CD4-positive, alpha-beta T cell treated with Interleukin-4 for 1 hour (primary cell): ENCODE results near the gene HDGF.
A peak's percentile ranks its signal among the peaks of the same experiment; 100 is the strongest.

Experiments used
- DNase-seq, 2 donors: peaks; one replicate each; pipeline ENCODE4 v3.0.0-alpha.2; 2020 to 2022

Gene HDGF

DNA sequence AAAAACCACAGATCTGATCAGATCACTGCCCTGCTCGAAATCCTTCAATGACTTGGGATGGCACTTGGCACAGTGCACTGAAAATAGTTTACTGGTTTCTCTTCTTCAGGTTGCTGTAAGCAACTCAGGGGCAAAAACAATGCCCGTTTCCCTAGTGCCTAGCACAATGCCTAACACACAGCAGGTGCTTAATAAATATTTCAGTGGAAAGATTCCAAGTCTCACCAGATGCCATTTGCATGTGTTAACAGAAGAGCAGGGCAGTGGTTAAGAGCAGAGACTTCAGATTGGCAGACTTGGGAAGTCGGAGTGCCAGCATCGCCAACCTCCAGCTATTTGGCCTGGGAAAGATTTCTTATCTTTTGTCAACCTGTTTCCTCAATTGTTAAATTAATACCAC, 34.1 kb downstream of the HDGF start:
- no peak for DNase-seq

DNA sequence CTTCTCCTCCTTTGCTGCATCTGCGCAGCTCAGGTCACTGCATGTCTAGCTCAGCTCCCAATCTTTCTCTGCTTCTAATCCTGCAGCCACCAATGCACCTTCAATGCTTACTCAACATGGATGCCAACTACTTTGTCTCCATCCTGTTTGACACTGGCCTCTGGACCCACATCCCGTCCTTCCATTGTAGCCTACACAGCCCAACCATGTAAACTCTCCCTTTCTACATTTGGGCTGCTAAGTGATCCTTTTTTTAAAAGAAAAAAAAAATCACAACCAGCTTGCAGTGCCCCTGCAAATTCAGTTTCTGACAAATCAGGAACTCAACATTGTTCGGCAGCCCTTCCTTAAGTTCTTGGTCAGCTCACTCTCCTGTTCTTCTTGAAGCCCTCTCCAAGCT, 36.6 kb downstream of the HDGF start:
- DNase-seq, result no peak

DNA sequence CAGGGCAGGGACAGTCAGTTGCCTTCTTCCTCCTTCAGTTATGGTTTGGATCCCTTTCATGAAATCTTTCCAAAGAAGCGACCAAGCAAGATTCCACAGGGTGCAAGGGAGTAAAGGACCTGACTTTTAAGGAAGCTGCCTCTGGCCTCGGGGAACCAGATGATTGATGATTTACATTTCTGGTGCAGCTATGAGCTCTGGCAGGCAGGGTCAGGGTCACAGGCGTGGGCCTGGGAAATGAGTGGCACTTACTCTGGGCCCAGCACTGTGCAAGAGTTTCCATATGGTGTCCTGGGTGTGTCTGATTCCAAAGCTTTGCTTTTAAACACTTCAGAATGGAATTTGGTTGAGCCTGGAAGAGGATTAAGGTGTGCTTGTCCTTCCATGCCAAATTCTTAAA, 38.8 kb downstream of the HDGF start:
- DNase-seq, result no peak

DNA sequence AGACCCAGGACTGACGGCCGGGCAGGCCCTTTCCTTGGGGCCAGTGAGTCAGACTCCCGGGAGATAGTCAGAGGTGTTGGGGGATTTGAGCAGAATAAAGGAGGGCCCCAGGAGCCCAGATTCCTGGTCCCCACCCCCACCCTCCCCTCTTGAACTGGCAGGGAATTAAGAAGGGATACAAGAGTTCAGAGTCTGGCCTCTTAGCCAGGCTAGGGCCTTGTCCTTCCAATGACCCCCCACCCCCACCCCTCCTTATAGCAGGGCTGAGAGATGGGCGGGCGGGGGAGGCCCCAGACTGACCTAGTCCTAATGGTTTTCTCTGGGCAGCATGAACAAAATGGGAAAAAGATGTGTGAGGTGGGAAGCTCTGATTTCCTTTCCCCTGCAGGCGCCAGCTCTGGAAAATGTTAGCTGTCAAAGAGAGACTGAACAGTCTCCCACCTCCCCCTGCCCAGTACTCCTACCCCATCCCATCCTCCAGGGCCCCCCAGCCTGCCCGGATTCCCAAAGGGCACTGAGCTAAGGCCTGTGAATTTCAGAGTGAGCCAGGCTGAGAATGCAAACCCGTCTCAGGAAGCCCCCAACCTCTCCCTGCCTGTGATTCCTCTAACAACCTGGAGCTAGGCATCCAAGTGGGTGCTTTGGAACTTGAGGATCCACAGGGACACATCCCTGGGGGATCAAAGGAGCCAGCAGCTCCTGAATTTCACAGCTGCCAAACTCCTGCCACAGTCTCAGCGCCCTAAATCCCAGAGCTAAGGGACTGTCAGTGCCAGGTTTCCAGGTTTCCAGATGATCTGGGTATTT, 40.3 kb downstream of the HDGF start:
- DNase-seq, result no peak

DNA sequence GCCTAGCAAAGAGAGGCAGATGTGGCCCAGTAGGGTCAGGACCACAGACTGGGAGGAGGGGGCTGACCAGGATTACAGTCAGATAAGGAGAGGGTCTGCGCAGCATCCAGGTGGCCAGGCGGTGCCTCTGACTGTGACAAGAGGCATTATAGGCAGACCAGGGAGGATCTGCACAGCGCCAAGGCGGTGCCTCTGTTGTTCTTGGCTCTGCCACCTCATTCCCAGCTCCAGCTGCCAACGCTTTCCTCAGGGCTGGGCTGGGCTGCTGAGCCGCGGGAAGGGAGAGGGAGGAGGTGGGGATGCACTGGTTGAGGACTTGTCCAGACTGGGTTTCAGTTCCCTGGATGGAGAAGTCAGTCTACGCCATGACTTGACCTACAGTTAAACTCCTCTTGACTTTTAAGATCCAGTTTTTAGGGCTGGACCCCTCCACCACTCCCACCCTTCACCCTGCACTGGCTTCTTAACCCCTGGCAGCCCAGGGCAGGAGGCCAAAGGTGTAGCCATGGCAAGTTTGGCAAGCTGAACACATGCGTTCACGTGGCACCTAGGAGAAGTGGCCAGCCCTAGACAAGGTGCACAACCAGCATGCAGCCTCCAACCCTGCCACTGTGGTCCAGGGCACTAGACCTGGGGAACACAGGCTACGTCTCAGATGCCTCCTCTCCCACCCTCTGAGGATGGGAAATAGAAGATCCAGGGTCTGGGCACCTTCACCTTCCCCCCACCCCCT, 41.6 kb downstream of the HDGF start:
- DNase-seq, result no peak

DNA sequence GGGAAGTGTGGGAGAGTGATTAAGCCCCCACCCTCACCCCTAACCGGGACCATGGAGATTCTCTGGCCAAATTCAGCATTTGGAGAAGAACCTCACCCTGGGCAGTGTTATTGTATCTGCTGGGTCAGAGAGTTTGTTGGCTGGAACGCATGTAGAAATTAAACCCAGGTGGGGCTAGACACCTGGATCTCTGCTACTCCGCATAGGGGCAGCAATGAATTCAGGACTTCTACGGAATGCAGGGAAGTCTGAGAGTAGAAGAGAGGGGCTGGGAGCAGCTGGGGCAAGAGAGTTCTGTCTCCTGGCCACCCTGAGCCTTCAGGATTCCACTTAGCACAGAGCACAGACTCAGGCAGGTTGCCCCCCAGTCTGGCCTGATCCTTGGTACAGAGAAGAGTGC, 42.4 kb downstream of the HDGF start:
- no peak for DNase-seq

DNA sequence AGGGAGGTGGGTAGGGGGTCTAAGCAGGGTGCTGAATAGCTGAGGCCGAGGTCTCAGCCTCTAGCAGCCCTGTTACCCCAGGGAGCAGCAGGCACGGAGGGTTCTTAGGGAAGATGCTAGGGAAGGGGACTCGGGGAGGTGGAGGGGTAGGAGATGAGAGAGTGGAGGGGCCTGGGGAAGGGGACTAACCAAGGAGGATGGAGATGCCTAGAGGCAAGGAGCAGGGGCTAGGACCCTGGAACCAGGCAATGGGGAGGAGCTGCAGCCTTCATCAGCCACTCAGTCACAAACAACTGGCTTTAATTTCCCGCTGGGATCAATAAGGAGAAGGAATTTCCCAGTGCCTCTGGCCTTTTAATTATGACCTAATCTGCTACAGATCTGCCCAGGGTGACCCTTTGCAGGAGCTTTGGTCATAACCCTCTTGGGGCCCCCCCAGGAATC, 43.2 kb downstream of the HDGF start:
- DNase-seq, result no peak

DNA sequence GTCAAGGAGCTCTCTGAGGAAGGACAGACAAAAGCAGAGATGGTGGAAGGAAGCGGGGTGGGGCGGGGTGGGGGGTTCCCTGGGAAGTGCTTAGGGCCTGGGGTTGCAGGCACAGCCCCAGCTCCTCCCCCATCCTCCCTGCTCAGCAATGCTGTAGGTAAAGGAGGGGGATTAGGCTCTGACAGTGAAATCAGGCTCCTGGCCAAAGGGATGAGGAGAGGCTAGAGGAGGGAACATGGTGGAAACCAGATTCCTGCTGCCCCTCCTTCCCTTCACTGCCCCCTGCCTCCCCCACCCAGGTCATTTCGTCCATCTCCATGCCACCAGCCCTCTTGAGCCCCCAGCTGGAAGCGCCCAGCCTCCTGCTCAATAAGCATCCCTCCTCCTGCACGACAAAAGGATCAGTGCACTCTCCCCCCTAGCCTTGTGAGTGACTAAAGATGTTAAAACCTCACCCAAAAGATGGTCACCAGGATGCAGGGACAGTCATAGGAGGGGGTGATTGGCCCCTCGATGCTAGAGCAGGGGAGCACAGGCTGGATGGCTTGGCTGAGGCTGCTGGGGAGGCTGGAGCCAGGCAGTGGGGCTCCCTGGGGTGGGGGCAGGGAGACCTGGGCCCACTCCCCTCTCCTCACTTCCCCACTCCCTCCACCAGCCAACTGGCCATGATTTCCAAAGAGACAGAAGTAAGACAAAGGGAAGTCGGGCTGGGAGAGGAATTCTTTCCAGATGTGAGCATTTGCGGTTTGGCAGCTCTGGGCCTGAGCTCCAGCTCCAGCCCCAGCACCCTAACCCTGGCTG, 43.9 kb downstream of the HDGF start:
- DNase-seq, result no peak

DNA sequence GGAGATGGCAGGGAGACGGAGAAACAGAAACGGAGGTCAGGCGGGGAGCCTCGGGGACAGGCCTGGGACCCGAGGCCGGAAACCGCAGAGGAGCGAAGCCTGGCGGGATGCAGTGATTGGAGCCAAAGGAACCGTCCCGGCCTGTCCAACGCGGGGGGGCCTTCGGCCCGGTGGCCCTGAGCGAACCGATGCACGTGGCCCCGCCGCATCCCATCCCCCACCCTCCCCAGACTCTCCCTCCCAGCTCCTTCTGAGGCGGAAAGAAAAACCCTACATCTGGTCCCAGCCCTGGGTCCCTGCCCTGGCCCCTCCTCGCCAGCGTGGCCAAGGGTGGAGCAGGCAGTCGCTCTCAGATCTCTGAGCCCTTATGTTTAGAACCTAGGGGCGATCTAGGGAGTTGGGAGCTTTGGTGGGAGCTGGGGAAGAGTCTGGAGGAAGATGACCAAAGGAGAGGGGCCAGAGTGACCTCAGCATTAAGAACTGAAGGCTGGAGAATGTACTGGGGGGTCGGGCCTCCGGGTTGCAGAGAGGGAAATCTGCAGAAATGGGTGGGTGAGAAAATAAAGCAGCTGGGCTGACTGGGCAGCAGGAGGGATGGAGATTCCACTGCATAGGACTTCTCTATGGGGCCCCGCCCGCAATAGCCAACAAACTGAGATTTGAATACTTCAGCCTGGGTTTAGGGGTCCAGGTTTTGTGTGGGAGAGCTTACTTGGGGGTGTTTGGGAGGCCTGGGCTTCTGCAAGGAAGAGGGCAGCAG, 44.6 kb downstream of the HDGF start:
- DNase-seq, result no peak

DNA sequence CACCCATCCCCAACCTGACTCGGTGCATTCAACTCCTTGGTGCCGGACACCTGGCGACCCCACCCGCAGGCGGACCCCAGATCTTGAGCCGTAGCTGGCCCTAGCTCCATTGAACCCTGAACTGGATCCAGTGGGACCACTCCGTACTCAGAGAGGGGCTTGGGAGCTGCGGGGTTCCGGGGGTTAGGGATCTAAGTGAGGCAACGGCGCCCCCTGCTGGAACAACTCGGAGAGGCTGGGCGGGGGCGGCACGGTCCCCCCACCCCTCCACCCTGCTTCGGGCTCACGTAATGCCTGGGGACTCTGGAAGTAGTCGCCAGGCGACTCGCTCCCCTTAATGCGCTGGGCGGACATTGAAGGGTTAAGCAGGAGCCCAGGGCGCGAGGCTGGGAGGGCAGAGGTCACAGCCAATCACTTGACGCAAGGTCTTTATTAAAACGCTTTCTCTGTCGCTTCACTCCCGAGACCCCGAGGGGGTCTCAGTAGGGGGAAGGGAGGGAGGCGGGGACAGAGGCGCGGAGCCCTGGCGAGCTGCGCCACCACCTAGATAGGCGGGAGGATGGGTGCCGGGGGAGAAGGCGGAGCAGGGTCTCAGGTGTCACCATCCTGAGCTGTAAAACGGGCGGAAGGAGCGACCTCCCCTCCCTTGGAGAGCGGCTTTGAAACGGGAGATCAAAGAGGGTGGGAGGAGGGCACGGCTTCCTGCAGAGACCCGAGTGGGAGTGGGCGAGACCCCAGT, 45.4 kb downstream of the HDGF start:
- DNase-seq, result peak; percentile 65 to 71

DNA sequence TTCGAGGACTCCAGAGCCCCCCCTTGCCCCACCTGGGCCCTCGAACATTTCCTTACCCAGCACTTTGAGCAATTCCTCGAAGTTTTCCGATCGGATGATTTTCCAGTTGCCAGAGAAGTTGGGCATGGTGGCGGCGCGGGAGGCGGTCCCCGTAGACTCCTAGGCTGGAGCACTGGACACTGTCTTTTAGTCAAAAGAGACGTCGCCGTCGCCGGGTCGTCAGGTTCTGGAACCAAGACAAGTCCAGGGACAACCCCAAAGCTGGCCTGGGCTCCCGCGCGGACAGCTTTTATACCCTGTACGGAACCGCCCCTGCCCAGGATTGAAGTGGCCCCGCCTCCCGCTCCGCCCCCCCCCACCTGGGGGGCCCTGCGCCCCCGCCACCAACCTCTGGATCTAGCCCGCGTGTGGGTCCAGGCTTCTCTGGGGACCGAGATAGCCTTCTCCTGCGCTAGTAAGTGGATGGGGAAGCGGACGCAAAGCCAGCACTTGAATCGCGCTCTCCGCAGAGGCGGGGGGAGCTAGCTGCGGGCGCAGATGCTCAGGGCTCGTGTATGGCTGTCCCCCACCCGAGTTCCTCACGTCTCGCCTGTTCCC, 46.1 kb downstream of the HDGF start, which contains the start of gene CRABP2:
Gene CRABP2 (minus strand): TSS at position 263 of the 597 bp plus-strand sequence. CDS start 137 bp downstream, at position 126.
- no peak for DNase-seq

DNA sequence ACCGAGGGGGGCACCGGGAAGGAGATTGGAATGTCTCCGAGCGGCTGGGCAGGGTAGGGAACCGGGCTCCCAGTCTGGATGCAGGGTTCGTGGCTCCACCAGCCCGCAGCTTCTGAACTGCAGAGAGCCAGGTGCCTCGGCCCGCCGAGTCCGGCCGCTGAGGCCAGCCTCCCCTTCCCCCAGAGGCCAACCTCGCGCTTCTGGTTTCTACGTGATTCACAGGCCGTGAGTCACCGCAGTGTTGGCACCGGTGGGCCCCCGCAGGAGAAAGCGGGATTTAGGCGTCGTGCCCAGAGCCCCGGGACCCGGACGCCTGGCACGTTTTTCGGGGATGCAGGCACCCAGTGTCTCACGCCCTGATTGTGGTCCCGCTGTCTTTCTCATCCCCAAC, 46.5 kb downstream of the HDGF start:
- no peak for DNase-seq

DNA sequence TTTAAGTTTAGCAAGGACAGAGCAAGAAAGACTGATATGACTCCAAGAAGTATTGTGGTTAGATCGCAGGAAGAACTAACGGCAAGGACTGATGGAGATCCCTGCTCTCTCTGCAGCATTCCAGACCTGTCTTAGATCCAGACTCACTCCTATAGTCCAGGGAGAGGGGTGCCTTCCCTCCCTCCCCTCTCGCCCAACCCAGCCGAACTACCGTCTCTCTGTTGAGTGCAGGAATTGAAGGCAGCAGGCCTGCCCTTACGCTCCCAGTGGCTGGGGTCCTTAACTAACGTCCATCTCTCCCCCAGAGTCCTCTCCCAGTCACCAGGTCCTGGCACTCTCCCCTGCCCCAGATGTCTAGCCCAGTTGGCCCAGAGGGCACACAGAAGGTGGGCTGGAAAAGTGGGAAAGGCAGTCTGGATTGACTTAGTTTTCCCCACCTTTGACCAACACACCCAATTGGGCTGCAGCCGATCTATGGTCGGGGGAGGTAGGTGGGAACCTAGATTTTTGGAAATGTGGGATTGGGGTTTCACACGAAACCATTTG, 47.2 kb downstream of the HDGF start:
- no peak for DNase-seq

DNA sequence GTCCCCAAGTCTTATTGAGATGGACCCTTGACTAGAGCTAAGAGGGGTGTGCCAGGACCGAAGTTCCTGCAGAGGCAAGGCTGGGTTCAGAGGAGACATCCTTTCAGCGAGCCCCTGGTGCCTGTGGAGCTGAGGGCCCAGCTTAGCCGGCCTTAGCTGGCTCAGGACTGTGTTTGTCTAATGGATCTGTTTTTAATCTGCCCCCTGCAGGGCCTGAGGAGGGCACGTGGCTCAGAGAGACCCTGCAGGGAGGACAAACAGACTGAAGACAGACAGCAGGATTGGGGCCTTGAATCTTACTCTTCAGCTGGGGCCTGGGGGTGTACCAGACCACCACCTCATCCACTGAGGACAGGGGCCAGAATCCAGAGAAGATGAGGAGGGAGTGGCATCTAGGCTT, 47.7 kb downstream of the HDGF start:
- no peak for DNase-seq

DNA sequence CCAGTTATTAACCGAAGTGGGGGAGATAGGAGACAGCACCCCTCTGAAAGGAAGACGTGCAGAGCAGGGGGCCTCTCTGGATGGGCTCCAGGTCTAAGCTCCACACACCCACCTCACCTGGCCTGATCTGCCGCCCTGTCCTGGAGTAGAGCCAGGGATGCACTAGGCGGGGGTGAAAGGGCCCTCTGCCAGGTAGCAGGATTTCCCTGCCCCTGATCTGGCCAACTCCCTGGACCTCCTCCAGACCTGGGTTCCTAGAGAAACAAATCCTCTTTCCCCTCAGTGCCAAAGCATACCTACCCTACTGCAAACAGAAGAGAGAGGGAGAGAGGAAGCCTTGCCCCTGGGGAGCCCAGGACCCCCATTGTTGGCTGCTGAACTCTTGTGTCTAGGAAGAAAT, 48.1 kb downstream of the HDGF start:
- no peak for DNase-seq

DNA sequence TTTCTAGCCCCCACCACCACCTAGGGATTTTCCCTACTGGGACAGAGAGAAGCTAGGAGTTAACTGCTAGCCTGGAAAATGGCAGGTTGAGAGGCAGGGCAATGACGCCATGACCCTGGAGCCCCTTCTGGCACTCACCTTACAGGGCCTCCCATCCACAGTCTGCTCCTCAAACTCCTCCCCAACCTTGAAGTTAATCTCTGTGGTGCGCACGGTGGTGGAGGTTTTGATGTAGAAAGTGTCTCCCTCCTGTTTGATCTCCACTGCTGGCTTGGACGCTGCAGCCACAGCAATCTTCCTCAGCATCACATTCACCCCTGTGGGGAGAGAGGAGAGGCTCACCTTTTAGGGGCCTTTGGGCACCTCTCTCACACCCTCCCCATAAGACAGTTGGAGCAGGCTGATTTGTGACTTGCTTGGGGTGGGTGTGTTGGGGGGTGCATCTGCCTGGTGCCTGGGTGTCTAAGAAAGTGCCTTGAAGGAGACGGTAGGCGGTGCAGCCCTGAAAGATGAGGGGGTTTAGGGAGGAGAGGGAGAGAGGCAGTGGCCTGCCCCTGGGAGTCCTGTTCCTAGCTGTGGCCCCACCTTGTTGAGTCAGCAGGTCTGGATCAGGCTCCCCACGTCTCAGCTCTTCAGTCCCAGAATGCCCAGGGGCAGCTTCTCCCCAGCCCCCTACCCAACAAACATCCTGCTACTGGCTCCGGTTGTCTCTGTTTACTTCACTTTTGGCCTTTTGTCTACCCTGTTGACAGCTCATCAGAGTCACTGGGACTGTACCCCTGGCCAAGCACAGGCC, 50.5 kb downstream of the HDGF start:
- no peak for DNase-seq

DNA sequence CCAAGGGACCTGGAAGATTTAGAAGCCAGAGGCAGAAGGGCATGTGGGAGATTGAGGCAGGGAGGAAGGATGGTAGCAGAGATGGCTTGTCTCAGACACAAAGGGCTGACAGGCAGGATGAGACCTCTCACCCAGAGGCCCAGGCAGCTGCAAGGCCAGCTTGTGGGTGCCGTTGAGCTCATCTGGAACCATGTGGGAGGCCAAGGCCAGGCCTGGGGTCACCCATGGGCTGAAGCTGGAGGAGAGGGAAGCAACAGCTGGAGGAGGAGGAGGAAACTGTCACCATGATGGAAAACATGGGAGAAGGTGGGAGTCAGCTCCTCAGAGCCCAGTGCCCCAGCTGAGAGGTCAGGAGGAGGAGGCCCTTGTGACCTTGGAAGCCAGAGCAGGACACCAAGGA, 52.5 kb downstream of the HDGF start:
- no peak for DNase-seq

DNA sequence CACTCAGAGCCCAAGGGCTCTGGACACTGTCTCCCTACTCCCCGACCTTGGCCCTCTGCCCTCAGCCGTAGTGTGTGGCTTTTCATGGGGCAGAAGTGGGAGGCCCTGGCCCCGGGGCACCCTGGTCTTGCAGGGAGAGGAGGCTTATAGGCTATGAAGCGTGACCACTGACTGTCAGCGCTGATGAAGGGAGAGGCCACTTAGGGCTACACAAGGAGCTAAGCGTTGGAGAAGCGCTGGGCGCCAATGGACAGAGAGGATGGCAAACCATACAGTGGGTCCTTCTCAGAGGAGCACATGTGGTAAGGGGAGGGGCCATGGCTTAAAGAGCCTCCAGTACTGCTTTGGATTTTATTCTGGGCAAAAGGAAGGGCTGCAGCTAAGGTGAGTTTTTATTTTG, 54.0 kb downstream of the HDGF start:
- DNase-seq, result no peak

DNA sequence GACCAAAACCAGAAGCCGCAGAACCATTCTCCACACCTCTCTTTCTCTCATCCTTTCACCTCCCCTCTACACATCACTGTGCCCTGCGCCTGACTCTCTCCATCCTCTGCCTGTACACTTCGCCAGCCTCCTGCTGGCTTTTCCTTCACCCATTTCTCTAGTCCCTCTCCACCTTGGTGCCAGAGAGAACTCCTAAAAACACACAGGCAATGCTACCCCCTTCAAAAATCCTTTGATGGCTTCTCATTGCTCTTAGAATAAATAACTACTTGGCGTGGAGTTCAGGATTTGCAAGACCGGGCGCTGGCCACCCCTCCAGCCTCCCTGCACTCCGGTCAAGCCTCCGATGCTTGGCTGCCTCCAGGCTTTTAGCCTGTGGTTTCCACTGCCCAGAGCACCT, 54.7 kb downstream of the HDGF start:
- no peak for DNase-seq

DNA sequence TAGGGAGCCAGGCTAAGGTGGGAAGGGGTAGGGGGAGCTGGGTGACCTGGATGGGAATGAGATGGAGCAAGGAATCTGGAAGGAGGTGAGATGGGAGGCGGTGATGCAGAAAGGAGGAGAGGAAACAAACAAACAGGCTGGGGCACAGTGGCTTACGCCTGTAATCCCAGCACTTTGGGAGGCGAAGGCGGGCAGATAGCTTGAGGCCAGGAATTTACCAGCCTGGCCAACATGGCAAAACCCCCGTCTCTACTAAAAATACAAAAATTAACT, 56.8 kb downstream of the HDGF start:
- no peak for DNase-seq
